ENCODE data around the gene SLC13A5.

DNA sequence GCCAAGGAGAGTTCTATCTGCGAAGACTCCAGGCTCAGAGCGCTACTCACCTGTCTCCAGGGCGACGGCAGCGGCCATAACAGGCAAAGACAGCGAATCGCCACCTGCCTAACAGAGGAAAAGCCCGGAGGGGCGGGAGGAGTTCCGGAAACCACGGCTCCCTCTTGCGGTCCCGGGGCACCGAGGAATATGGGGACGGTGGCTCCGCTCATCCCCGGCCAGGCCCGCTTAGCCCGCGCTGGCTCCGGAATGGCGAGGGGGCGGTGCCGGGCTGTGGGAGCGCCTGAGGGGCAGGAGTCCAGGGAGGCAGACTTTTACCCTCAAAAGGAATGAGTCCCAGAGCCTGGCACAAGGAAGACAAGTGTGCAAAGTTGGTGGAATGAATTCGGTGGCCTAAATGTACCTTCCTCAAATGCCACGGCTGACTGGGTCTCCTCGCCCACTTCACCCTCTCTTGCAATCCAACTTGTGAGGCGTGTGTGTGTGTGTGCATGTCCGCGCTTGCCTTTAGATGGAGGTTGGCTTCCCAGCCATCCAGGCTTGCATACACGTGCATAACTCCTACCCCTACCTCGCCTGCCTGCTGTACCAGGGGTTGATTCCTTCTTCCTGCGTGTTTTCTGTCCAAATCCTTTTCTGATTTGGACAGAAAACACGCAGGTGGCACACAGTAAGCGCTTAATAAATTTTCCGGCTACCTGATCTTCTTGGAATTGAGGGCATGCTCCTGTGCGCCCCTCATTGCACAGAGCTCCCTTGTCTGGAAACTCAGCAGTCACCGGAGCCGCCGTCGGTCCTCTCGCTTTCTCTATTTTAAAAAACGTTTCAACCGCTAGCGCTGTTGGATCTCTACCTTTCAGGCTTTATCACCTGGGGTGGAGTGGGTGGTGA, 58.1 kb downstream of the SLC13A5 start:
- TF ChIP-seq, protein P1, sequence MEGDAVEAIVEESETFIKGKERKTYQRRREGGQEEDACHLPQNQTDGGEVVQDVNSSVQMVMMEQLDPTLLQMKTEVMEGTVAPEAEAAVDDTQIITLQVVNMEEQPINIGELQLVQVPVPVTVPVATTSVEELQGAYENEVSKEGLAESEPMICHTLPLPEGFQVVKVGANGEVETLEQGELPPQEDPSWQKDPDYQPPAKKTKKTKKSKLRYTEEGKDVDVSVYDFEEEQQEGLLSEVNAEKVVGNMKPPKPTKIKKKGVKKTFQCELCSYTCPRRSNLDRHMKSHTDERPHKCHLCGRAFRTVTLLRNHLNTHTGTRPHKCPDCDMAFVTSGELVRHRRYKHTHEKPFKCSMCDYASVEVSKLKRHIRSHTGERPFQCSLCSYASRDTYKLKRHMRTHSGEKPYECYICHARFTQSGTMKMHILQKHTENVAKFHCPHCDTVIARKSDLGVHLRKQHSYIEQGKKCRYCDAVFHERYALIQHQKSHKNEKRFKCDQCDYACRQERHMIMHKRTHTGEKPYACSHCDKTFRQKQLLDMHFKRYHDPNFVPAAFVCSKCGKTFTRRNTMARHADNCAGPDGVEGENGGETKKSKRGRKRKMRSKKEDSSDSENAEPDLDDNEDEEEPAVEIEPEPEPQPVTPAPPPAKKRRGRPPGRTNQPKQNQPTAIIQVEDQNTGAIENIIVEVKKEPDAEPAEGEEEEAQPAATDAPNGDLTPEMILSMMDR (conservative IDR thresholded peaks at IDR 0.05; ENCODE audit: low read depth, low read length): no peak
- TF ChIP-seq EZH2phosphoT487 (IDR thresholded peaks at IDR 0.05; ENCODE audit: borderline replicate concordance, low read length) (no peak), EZH2 (IDR thresholded peaks at IDR 0.05; ENCODE audit: low read length, unreplicated experiment) (no peak)

Data from PC-3 (cell line).